ENCODE data around the gene S100A4.
A peak's percentile ranks its signal among the peaks of the same experiment; 100 is the strongest.

The S100A4 gene

GRCh38 chr1:153572569-153573015 lies 27.0 kb upstream of the S100A4 start:
- TF ChIP-seq ZFX (IDR thresholded peaks at IDR 0.05; ENCODE audit: borderline replicate concordance) = no peak
- peak; percentile 86 for TF ChIP-seq CTCF (IDR thresholded peaks at IDR 0.05)
- no peak overlapping the region for H3K27ac ChIP-seq

- no peak overlapping the region for H3K27ac ChIP-seq
- TF ChIP-seq ZFX (IDR thresholded peaks at IDR 0.05; ENCODE audit: borderline replicate concordance) (no peak), CTCF (IDR thresholded peaks at IDR 0.05) (no peak)
Measured at GRCh38 chr1:153571706-153572105, 26.1 kb upstream of the S100A4 start.

GRCh38 chr1:153570874-153571273 lies 25.3 kb upstream of the S100A4 start:
- no peak for TF ChIP-seq CTCF (IDR thresholded peaks at IDR 0.05)
- no peak overlapping the region for H3K27ac ChIP-seq

GRCh38 chr1:153569465-153569864 lies 23.9 kb upstream of the S100A4 start:
- no peak overlapping the region for H3K27ac ChIP-seq
- TF ChIP-seq ZFX (IDR thresholded peaks at IDR 0.05; ENCODE audit: borderline replicate concordance) (no peak), CTCF (IDR thresholded peaks at IDR 0.05) (no peak)

GRCh38 chr1:153568367-153569099 lies 22.9 kb upstream of the S100A4 start:
- peak overlapping the region; percentile 55; the same call in 1 of the 2 replicates for H3K27ac ChIP-seq
- no peak for TF ChIP-seq ZFX (IDR thresholded peaks at IDR 0.05; ENCODE audit: borderline replicate concordance)
- TF ChIP-seq CTCF (IDR thresholded peaks at IDR 0.05) = peak; percentile 99

- H3K27ac ChIP-seq = peak overlapping the region; percentile 55; the same call in 1 of the 2 replicates
- no peak for TF ChIP-seq ZFX (IDR thresholded peaks at IDR 0.05; ENCODE audit: borderline replicate concordance)
Measured at GRCh38 chr1:153567621-153568366, 22.2 kb upstream of the S100A4 start.

- no peak for TF ChIP-seq ZFX (IDR thresholded peaks at IDR 0.05; ENCODE audit: borderline replicate concordance)
- no peak for TF ChIP-seq CTCF (IDR thresholded peaks at IDR 0.05)
- H3K27ac ChIP-seq = peak overlapping the region; percentile 55
Measured at GRCh38 chr1:153566414-153567371, 21.1 kb upstream of the S100A4 start.

All from 22Rv1 (cell line).